ENCODE data around the gene AARS1.

DNA sequence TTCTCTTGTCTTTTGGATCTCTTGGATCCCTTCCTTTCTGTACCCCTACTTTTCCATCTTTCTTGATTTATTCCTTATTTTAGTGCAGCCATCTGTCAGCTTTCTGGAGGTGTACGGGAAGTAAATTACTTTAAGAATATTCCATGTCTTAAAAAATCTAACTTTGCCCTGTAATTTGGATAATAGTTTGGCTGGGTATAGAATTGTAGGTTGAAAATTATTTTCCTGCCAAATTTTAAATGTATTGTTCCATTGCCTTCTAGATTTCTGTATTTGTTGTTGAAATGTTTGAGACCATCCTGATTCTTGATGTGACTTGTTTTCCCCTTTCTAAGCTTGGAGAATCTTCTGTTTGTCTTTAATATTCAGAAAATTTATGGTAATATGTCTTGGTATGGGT lies 11.8 kb upstream of the AARS1 start:
- no peak for TF ChIP-seq POLR2A (IDR thresholded peaks at IDR 0.05; ENCODE audit: low read depth)
- TF ChIP-seq, protein P1, sequence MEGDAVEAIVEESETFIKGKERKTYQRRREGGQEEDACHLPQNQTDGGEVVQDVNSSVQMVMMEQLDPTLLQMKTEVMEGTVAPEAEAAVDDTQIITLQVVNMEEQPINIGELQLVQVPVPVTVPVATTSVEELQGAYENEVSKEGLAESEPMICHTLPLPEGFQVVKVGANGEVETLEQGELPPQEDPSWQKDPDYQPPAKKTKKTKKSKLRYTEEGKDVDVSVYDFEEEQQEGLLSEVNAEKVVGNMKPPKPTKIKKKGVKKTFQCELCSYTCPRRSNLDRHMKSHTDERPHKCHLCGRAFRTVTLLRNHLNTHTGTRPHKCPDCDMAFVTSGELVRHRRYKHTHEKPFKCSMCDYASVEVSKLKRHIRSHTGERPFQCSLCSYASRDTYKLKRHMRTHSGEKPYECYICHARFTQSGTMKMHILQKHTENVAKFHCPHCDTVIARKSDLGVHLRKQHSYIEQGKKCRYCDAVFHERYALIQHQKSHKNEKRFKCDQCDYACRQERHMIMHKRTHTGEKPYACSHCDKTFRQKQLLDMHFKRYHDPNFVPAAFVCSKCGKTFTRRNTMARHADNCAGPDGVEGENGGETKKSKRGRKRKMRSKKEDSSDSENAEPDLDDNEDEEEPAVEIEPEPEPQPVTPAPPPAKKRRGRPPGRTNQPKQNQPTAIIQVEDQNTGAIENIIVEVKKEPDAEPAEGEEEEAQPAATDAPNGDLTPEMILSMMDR (IDR thresholded peaks at IDR 0.05): no peak
